H9 (cell line): ENCODE results near the gene PPP5C. TPM values are rescaled to one million over a fixed set of nuclear protein-coding genes. Genes with fewer than 3 reads are reported as not detected.

ENCODE experiments used
- DNase-seq: peaks from one replicate; pipeline ENCODE4 v3.0.0-alpha.2; 2017
- H2AFZ ChIP-seq: one replicate; pipeline ENCODE4 v1.6.1; 2013; ENCODE audit warnings: mild to moderate bottlenecking, low read length, control low read depth, moderate library complexity
- H2AK5ac ChIP-seq: 2 replicates; pipeline ENCODE4 v1.6.1; 2013; ENCODE audit warnings: low read length, control low read depth, mixed read lengths; ENCODE audit not compliant: insufficient read length
- H2BK120ac ChIP-seq: one replicate; pipeline ENCODE4 v1.6.1; 2013; ENCODE audit warnings: low read depth, mild to moderate bottlenecking, low read length, control low read depth, inconsistent platforms; ENCODE audit not compliant: poor library complexity, severe bottlenecking
- H2BK12ac ChIP-seq: 2 replicates; pipeline ENCODE4 v1.6.1; 2013; ENCODE audit warnings: low read length, control low read depth, mixed read lengths, low read depth; ENCODE audit not compliant: insufficient read length
- H2BK15ac ChIP-seq: 2 replicates; pipeline ENCODE4 v1.6.1; 2013; ENCODE audit warnings: low read depth, low read length, control low read depth
- H2BK20ac ChIP-seq: one replicate; pipeline ENCODE4 v1.6.1; 2013; ENCODE audit warnings: low read depth, mild to moderate bottlenecking, low read length, control low read depth, inconsistent platforms; ENCODE audit not compliant: poor library complexity, severe bottlenecking
- H2BK5ac ChIP-seq: 2 replicates; pipeline ENCODE4 v1.6.1; 2013; ENCODE audit warnings: low read length, control low read depth, mixed read lengths; ENCODE audit not compliant: insufficient read length
- H3K14ac ChIP-seq: 2 replicates; pipeline ENCODE4 v1.6.1; 2013; ENCODE audit warnings: low read length, control low read depth; ENCODE audit not compliant: insufficient read depth
- H3K18ac ChIP-seq: 2 replicates; pipeline ENCODE4 v1.6.1; 2013; ENCODE audit warnings: low read depth, mild to moderate bottlenecking, mixed read lengths, low read length, control low read depth; ENCODE audit not compliant: insufficient read length
- H3K23ac ChIP-seq: 2 replicates; pipeline ENCODE4 v1.6.1; 2013; ENCODE audit warnings: low read length, control low read depth, mixed read lengths, low read depth; ENCODE audit not compliant: insufficient read length
- H3K23me2 ChIP-seq: 2 replicates; pipeline ENCODE4 v1.6.1; 2013; ENCODE audit warnings: low read depth, mild to moderate bottlenecking, mixed read lengths, low read length, control low read depth; ENCODE audit not compliant: insufficient read length, poor library complexity, severe bottlenecking
- H3K27ac ChIP-seq: 2 replicates; pipeline ENCODE4 v1.5.1; 2013; ENCODE audit warnings: low read length, control low read depth, mixed read lengths, low read depth; ENCODE audit not compliant: insufficient read length
- H3K27me3 ChIP-seq: 2 replicates; pipeline ENCODE4 v1.6.1; 2013; ENCODE audit warnings: low read length, control low read depth, inconsistent platforms; ENCODE audit not compliant: insufficient read depth
- H3K4ac ChIP-seq: 2 replicates; pipeline ENCODE4 v1.6.1; 2013; ENCODE audit warnings: low read depth, mild to moderate bottlenecking, control low read depth, inconsistent platforms, low read length, moderate library complexity
- H3K4me1 ChIP-seq: 2 replicates; pipeline ENCODE4 v1.6.1; 2013; ENCODE audit warnings: low read length, control low read depth, inconsistent platforms; ENCODE audit not compliant: insufficient read depth
- H3K4me2 ChIP-seq: 2 replicates; pipeline ENCODE4 v1.6.1; 2013; ENCODE audit warnings: low read length, control low read depth, mixed read lengths; ENCODE audit not compliant: insufficient read length, insufficient read depth
- H3K56ac ChIP-seq: 2 replicates; pipeline ENCODE4 v1.6.1; 2013; ENCODE audit warnings: low read depth, mild to moderate bottlenecking, mixed read lengths, low read length, control low read depth; ENCODE audit not compliant: insufficient read length
- H3K79me1 ChIP-seq: 2 replicates; pipeline ENCODE4 v1.6.1; 2013; ENCODE audit warnings: low read depth, mild to moderate bottlenecking, moderate library complexity, low read length, control low read depth, inconsistent platforms; ENCODE audit not compliant: insufficient read depth, poor library complexity, severe bottlenecking
- H3K79me2 ChIP-seq: 2 replicates; pipeline ENCODE4 v1.6.1; 2013; ENCODE audit warnings: low read length, control low read depth, inconsistent platforms; ENCODE audit not compliant: insufficient read depth
- H3K9ac ChIP-seq: 2 replicates; pipeline ENCODE4 v1.6.1; 2013; ENCODE audit warnings: low read length, control low read depth, mixed read lengths; ENCODE audit not compliant: insufficient read length; ENCODE audit errors: extremely low read depth
- H3K9me3 ChIP-seq: one replicate; pipeline ENCODE4 v1.6.1; 2013; ENCODE audit warnings: low read depth, low read length, inconsistent platforms; ENCODE audit not compliant: control insufficient read depth
- H3T11ph ChIP-seq: one replicate; pipeline ENCODE4 v1.6.1; 2013; ENCODE audit warnings: mild to moderate bottlenecking, low read length, control low read depth, inconsistent platforms
- H4K20me1 ChIP-seq: one replicate; pipeline ENCODE4 v1.6.1; 2013; ENCODE audit not compliant: control insufficient read depth, insufficient read length, insufficient read depth
- H4K5ac ChIP-seq: 2 replicates; pipeline ENCODE4 v1.6.1; 2013; ENCODE audit warnings: low read depth, mild to moderate bottlenecking, mixed read lengths, low read length, control low read depth; ENCODE audit not compliant: insufficient read length
- H4K8ac ChIP-seq: replicated peaks from 2 replicates; pipeline ENCODE4 v1.6.1; 2013; ENCODE audit warnings: low read length, control low read depth, mixed read lengths, low read depth; ENCODE audit not compliant: insufficient read length
- H4K91ac ChIP-seq: 2 replicates; pipeline ENCODE4 v1.6.1; 2013; ENCODE audit warnings: low read depth, mild to moderate bottlenecking, moderate library complexity, mixed read lengths, low read length, control low read depth; ENCODE audit not compliant: insufficient read length
- H3K27ac Mint-ChIP-seq, 3 experiments: 2 replicates in 2 of 3; 3 replicates in 1 of 3; pipeline ENCODE4 v1.8.0; 2020 to 2021; ENCODE audit warnings: mixed read lengths in 3 of 3, mild to moderate bottlenecking in 1 of 3, moderate library complexity in 1 of 3
- H3K27me3 Mint-ChIP-seq: 2 replicates; pipeline ENCODE4 v1.8.0; 2021; ENCODE audit warnings: low read depth, mild to moderate bottlenecking, moderate library complexity, mixed read lengths
- H3K36me3 Mint-ChIP-seq, 3 experiments: 2 replicates in 2 of 3; 3 replicates in 1 of 3; pipeline ENCODE4 v1.8.0; 2020 to 2021; ENCODE audit warnings: low read depth in 3 of 3, mixed read lengths in 3 of 3; ENCODE audit not compliant: insufficient read depth in 1 of 3
- H3K4me1 Mint-ChIP-seq, 2 experiments: 2 replicates each; pipeline ENCODE4 v1.8.0; 2020; ENCODE audit warnings: mixed read lengths in 2 of 2
- H3K4me3 Mint-ChIP-seq, 2 experiments: 2 replicates in 1 of 2; 3 replicates in 1 of 2; pipeline ENCODE4 v1.8.0; 2020 to 2021; ENCODE audit warnings: mild to moderate bottlenecking in 2 of 2, mixed read lengths in 2 of 2, moderate library complexity in 1 of 2
- H3K9me3 Mint-ChIP-seq, 2 experiments: 2 replicates in 1 of 2; 3 replicates in 1 of 2; pipeline ENCODE4 v1.8.0; 2020; ENCODE audit warnings: mild to moderate bottlenecking in 2 of 2, mixed read lengths in 2 of 2, moderate library complexity in 1 of 2
- CTCF ChIP-seq: fragments of 200-600 bp; sonication (generic); conservative IDR thresholded peaks from 3 replicates; pipeline ENCODE4 v1.8.0; 2021; ENCODE audit warnings: antibody characterized with exemption, mild to moderate bottlenecking
- WGBS: extraction: QIAGEN DNeasy Blood & Tissue Kit; methylation state at CpG from one replicate; pipeline ENCODE4 v1.1.7; 2013; ENCODE audit warnings: missing lambda C conversion rate, low lambda C conversion rate, mixed read lengths; ENCODE audit not compliant: insufficient read length; ENCODE audit errors: extremely low coverage; 5-methylcytosine and 5-hydroxymethylcytosine counted together
- total RNA-seq: library from RNA; stranded (reverse); gene quantifications from 2 replicates; pipeline ENCODE4 v1.2.1, GENCODE V29; 2021

The PPP5C gene
- total RNA-seq, 1 experiment from 2014 or later, result 108 TPM

DNA sequence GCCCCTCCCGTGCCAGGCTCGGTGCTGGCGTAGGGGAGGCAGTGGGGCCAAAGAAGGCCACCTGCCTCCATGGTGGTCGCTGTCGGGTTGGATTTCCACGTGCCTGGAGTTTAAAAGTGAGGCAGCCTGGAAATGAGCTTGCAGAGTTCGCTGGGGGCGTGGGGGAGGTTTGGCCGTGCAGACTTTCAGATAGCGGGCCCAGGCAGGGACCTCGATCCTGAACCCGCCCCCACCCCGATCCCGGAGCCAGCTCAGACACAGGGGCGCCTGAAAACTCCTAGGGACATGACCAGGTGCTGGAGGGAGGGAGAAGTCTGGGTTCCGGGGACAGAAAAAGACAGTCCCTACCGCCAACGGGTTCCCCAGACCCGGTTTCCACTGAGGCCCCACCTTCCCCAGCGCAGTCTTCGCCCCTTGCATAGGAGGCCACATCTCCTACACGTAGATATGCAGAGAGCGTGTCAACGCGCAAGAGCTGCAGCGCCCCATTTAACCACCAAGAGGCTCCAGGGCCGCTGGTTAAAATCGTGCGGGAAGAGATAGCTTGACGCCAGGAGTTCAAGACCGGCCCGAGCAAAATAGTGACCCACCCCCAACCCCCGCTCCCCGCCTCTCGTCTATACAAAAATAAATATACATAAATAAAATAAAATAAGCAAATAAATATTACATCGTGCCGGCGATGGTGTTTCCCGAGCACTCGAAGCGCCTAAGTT, 58.0 kb downstream of the PPP5C start:
- Histone ChIP-seq H3K18ac (no peak overlapping the region), H4K5ac (no peak overlapping the region), H3K79me2 (no peaks in the 10 kb centered on the region), H3K9me3 (no peaks in the 10 kb centered on the region), H2BK15ac (no peak overlapping the region), H3K27me3 (no peaks in the 10 kb centered on the region; the same call in 1 of the 2 replicates), H4K20me1 (peaks cover 2% of the 10 kb centered on the region), H3K9ac (no peak overlapping the region), H4K8ac (no peak overlapping the region), H2BK20ac (no peak overlapping the region), H3K23me2 (peaks cover 22% of the 10 kb centered on the region), H3K23ac (no peak overlapping the region), H3K56ac (no peak overlapping the region), H4K91ac (no peak overlapping the region), H3K79me1 (no peaks in the 10 kb centered on the region), H3K4me1 (peaks cover 7% of the 10 kb centered on the region; the same call in 1 of the 2 replicates), H3T11ph (no peak overlapping the region), H2AK5ac (no peak overlapping the region), H2BK5ac (no peak overlapping the region), H3K14ac (no peak overlapping the region; the same call in 1 of the 2 replicates), H3K4ac (no peak overlapping the region), H3K4me2 (peak overlapping the region; percentile 72), H2BK12ac (no peak overlapping the region), H2AFZ (no peak overlapping the region), H3K27ac (no peak overlapping the region), H2BK120ac (no peak overlapping the region)
- H3K4me3 Mint-ChIP-seq, result peak overlapping the region; percentile 67 to 72
- H3K36me3 Mint-ChIP-seq, result no peaks in the 10 kb centered on the region; a peak in 2 of 7 replicates
- H3K27me3 Mint-ChIP-seq, result peaks cover 53% of the 10 kb centered on the region
- peaks cover 31 to 46% of the 10 kb centered on the region in 2 experiments for H3K4me1 Mint-ChIP-seq
- peak; percentile 55 for TF ChIP-seq CTCF
- H3K9me3 Mint-ChIP-seq, result peaks cover 0 to 4% of the 10 kb centered on the region in 2 experiments; a peak in 1 of 5 replicates
- H3K27ac Mint-ChIP-seq, result no peak overlapping the region
- DNase-seq, result peak; percentile 78
- WGBS, result no CpG with 5 or more reads among the region's 41 CpGs
